Stomach (tissue), 4 donors: ENCODE results near the gene FAM25C.
"Not testable (repeated sequence)": the region's sequence is repeated elsewhere in the genome, so short reads cannot be mapped to it uniquely, and the experiment has no call there.

Experiments used
- EP300 ChIP-seq: sonication (generic); formaldehyde crosslinking; IDR thresholded peaks from one replicate; pipeline ENCODE4 v1.6.1; 2017; ENCODE audit warnings: antibody characterized with exemption
- POLR2A ChIP-seq, 4 donors: fragments of 450-650 bp; IDR thresholded peaks; one replicate each; pipeline ENCODE4 v1.6.1; 2016; ENCODE audit warnings: antibody characterized with exemption in 4 of 4, control low read depth in 2 of 4, mild to moderate bottlenecking in 1 of 4, moderate library complexity in 1 of 4

DNA sequence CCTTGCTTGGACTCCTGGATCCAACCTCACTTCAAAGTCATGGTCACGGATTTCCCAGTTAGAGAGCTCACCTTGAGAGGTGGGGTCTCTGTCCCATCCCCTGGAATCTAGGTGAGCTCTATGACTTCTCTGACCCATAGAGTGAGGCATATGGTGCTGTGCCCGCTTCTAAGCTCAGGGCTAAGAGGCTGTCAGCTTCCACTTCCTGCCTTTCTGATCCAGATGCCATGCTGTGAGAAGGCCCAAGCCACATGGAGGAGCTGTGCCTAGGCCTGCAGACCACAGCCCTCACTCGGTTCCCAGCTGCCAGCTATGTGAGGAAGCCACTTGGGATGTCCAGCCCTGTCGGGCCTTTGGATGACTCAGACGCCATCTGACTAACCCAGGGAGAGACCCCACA is 39.9 kb downstream of the FAM25C start:
- TF ChIP-seq POLR2A (IDR thresholded peaks at IDR 0.05); EP300: not testable (repeated sequence)
